GM19328 (cell line): ENCODE data around the gene ZNF774.
"Not testable (repeated sequence)": the region's sequence is repeated elsewhere in the genome, so short reads cannot be mapped to it uniquely, and the experiment has no call there.

ENCODE experiments used
- ATAC-seq: cut with Tn5 transposase; IDR thresholded peaks from one replicate; pipeline ENCODE4 v1.9.1; 2021; ENCODE audit warnings: mild to moderate bottlenecking, moderate library complexity; ENCODE audit not compliant: unreplicated experiment

The ZNF774 gene

GRCh38 chr15:90387534-90388461 lies 35.7 kb downstream of the ZNF774 start, which contains the start of gene IQGAP1:
Gene IQGAP1, plus strand, starts transcription at chr15:90388242. Its CDS starts 100 bp downstream, at chr15:90388342.
- ATAC-seq: peak; percentile 91

- peak; percentile 33 for ATAC-seq
Measured at GRCh38 chr15:90388462-90389380, 36.6 kb downstream of the ZNF774 start.

- no peak for ATAC-seq
Measured at GRCh38 chr15:90389513-90389912, 37.4 kb downstream of the ZNF774 start.

GRCh38 chr15:90393040-90393439 lies 41.0 kb downstream of the ZNF774 start:
- no peak for ATAC-seq

- ATAC-seq: no peak
Measured at GRCh38 chr15:90394074-90394473, 42.0 kb downstream of the ZNF774 start.

DNA sequence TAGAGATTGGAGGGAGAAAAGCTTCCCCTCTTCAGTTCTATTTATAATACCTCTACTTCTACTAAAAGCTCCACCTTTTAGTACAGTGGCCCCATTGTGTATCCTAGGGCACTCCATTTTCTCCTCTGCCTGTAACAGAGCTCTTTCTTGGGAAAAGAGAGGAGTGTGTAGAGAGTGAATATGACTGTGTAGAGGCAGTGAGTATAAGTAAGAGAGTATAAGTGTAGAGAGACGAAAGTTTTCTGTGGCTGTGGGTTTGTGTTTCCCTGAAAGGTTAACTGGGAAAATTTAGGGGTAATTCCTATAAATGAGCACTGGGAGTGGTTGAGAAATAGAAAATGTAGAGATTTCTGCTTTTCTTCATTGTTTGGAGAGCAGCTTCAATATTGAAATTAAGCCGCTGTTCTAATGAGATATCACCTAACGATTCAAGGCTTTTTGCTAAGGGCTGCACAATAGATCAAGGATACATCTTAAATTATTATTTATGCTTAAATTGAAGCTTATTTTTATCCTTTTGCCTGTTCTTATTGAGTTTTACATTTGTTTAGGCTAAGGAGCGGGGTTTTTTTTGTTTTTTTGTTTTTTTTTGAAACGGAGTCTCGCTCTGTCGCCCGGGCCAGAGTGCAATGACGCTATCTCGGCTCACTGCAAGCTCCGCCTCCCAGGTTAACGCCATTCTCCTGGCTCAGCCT lies 42.8 kb downstream of the ZNF774 start:
- ATAC-seq: no peak

GRCh38 chr15:90396321-90396720 lies 44.2 kb downstream of the ZNF774 start:
- ATAC-seq: no peak

DNA sequence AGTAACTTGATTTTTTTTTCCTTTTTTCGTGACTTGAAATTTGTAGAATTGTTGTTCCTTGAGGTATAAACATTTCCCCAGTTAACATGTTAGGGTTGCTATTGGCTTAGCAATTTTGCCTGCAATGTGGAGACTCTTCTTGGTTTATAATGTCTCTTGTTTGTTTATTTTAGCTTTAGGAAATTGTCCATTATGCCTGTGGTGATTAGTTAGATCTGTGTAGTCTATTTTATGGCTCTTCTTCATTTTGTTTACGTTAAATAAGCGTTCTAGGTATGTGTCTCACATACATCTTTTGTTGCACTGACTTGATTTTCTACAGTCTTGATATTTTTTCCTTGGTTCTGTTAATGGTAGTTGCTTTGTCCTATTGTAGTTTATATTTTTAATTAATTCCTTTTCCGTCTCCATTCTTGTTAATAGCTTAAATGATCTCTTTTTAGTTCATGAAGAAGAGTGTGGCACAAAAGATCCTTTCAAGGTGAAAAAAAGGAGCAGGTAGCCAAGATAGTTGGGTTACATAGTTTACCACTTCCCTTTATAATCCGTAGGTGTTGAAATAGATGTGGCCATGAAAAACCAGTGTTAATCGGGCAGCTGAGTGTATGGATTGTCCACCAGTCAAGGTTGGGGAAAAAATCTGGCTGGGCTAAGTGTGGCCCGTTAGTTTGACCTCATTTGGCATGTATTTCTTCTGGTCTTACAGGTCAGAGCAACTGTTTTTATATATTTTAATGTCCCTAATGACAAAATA lies 48.1 kb downstream of the ZNF774 start:
- ATAC-seq: no peak

DNA sequence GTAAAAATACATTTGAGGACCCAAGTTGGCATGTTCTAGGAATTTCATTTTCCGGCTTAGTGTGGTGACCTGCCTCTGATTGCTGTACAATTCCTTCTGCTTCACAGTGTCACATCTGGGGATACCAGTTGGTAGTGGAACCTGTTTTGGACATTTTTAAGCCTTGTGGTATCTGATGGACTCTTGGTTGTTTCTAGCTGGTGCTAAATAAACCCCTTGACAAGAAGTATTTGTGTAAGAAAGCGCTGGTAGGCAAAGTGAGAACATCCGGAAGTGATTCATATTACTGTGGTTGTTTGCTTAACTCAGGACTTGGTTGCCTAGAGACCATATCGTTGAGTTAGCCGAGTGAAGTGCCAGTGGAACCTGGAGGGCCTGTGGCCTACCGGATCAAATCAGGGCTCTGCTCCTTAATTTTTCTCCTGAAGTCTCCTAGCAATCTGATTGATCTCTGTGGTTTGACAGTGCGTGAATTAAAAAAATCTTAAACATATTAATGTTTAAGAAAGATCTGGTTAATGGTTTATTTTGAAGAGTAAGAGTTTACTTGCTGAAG lies 48.8 kb downstream of the ZNF774 start:
- peak; percentile 98 for ATAC-seq

DNA sequence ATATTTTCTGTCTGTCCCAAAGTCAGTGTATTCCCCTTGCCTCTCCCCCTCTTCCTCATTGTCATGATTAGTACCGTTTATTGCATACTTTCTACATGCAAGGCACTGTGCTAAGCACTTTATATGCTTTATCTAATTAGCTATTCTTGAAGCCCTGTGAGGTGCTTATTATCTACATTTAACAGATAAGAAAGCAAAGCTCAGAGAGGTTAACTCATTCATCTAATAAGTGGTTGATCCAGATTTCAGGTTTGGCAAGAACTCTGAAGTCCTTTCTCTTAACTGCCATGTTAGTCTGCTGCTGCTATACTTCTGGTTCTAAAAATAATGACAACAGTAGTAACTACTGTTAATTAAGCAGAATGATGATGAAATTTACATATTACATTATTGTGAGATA lies 49.4 kb downstream of the ZNF774 start:
- no peak for ATAC-seq

DNA sequence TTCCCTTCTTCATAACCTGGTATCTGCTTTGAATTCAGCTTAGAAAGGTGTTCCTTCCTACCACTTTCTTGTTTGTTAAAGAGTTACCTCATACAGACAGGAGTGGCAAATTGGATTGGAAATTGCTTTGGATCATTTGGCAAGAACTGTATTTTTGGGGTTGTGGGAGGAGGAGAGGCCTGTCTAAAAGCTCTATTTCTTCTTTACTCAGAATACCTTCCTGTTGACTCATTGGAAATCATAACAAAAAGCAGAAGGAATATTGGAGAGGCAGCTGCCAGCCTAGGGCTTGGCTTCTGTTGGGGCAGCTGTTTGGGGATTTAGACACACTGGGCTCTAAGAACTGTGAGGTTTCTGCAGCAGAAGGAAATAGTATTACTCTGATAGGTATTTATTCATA lies 50.1 kb downstream of the ZNF774 start:
- ATAC-seq: no peak

DNA sequence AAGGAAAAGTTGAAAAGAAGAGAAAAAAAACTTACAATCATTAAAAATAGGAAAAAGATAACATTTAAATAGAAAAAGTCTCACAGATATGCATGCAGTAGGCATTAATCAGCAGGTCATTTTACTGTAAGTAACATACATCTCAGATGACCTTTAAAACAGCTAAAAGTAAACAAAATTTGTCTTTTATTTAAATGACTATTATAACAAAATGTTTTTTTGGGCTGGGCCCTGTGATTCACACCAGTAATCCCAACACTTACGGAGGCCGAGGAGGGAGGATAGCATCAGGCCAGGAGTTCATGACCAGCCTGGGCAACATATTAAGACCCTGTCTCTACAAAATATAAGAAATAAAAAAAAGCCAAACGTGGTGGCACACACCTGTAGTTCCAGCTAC lies 50.7 kb downstream of the ZNF774 start:
- no peak for ATAC-seq

DNA sequence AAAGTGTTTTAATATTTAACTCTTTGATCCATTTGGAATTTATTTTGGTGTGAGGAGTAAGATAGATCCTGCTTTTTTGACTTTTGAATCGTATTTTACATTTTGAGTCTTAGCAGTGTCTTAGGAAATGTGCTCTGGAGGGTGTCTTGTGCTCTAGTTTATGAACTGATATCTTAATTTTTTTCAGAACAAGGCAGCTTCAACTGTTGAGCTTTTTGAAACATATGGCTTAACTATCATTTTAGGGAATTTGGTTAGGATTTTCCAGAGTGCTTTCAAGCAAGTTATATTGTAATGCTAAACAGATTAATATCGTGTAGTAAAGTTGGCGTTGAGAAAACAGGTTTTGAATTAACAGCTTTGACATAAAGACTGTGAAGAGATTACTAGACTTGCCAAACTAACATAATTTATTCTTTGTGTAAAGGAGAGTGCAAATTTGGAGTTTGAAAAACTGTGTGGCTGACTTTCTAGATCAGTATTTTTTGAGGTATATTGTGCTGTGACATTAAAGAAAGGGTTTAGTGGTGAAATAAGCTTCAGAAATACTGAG lies 53.0 kb downstream of the ZNF774 start:
- no peak for ATAC-seq

DNA sequence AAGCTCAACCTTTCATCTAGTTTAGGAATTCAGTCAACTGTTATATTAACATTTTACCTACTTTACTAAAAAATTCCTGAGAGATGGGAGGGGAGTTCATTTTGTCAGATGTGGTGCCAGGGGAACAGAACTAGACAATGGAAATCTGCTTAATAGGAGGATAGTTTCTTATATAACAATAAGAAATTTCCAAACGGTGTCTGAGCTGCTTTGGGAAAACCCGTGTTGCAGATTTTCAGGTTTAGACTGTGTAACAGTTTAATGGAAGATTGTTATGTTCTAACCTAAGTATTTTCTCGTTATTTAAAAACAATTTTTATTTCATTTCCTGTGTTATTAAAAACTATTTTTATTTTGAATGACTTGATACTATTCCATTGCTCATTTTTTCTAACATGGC lies 55.3 kb downstream of the ZNF774 start:
- ATAC-seq: no peak

DNA sequence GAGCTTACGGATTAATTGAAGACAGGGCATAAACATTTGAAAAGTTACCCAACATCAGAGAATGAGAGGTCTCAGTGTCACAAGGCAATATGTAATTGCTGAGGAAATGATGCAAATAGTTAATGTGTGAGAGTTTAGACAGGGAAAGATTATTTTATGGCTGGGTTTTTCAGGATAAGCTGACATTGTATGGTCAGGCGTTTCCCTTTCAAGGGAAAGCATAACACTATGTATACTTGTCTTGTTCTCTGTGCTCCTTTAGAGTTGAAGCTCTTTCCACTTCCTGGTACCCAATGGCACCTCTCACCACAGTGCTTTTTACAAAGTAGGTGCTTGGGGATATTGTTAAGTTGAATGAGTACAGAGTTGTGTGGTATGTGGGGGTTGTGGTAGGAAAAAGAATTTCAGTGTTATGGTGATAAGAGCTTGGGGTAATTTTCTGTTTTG lies 55.8 kb downstream of the ZNF774 start:
- no peak for ATAC-seq

DNA sequence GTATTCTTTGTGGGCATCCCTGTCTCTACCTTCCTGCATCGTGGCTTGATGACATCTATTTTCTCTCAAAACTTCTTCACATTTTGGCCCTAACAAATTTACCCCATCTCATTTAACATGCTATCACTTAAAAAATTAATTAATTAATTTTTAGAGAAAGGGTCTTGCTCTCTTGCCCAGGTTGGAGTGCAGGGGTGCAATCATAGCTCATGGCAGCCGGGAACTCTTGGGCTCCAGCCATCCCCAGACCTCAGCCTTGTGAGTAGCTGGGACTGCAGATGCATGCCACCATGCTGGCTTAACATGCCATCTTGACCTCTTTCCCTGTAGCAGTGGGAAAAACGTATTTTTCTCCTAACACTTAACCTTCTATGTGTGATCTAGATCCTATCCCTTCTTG lies 56.6 kb downstream of the ZNF774 start:
- ATAC-seq: no peak

DNA sequence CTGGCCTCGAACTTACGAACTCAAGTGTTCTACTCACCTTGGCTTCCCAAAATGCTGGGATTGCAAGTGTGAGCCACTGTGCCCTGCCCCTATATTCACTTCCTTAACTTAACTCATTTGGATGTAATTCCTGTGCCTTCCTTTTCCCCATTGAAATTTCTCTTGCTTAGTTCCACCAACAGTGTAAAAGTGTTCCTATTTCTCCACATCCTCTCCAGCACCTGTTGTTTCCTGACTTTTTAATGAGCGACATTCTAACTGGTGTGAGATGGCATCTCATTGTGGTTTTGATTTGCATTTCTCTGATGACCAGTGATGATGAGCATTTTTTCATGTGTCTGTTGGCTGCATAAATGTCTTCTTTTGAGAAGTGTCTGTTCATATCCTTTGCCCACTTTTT lies 57.5 kb downstream of the ZNF774 start:
- ATAC-seq: not testable (repeated sequence)

DNA sequence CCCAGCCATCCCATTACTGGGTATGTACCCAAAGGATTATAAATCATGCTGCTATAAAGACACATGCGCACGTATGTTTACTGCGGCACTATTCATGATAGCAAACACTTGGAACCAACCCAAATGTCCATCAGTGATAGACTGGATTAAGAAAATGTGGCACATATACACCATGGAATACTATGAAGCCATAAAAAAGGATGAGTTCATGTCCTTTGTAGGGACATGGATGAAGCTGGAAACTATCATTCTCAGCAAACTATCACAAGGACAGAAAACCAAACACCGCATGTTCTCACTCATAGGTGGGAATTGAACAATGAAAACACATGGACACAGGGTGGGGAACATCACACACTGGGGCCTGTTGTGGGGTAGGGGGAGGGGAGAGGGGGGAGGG lies 58.2 kb downstream of the ZNF774 start:
- not testable (repeated sequence) for ATAC-seq

- ATAC-seq: no peak
Measured at GRCh38 chr15:90411176-90411575, 59.1 kb downstream of the ZNF774 start.
